GM12878 (cell line): Measurements from ENCODE around the gene SERPINB5. TPM values are rescaled to one million over a fixed set of nuclear protein-coding genes. Genes with fewer than 3 reads are reported as not detected.

ENCODE experiments used
- ATAC-seq: fragments of 200-7000 bp; cut with Tn5 transposase; 3 replicates; pipeline ENCODE4 v1.9.1; 2020; ENCODE audit warnings: mild to moderate bottlenecking, moderate library complexity
- BruUV-seq: library from RNA; stranded (reverse); fragments of 400-500 nt; replicated peaks from 2 replicates; lab custom pipeline; 2021; lab: Mats Ljungman, UMichigan
- CTCF ChIA-PET: fragments of 300-600 bp; sonication (Branson Sonifier 250); formaldehyde crosslinking; extraction: SDS; loops from one replicate; lab custom pipeline; 2021; ENCODE audit warnings: inconsistent platforms; lab: Yijun Ruan, JAX
- POLR2A ChIA-PET: fragments of 350-600 bp; formaldehyde crosslinking; extraction: SDS; loops from one replicate; lab custom pipeline; 2021; ENCODE audit warnings: inconsistent platforms; lab: Charles Lee
- RAD21 ChIA-PET: fragments of 300-600 bp; sonication (Branson Sonifier 250); formaldehyde crosslinking; loops from one replicate; lab custom pipeline; 2023; ENCODE audit warnings: antibody characterized with exemption; ENCODE audit not compliant: unreplicated experiment; lab: Charles Lee
- SMC1A ChIA-PET: fragments of 300-600 bp; sonication (Branson Sonifier 250); formaldehyde crosslinking; loops from one replicate; lab custom pipeline; 2023; ENCODE audit not compliant: unreplicated experiment, uncharacterized antibody; lab: Charles Lee
- DNase-seq: peaks from one replicate; pipeline ENCODE4 v3.0.0-alpha.2; 2011; ENCODE audit warnings: low read depth, low spot score
- FAIRE-seq: peaks from 3 replicates; lab custom pipeline; 2011; peaks lifted over from hg19 to GRCh38; lab: Jason Lieb, UNC
- H2AFZ ChIP-seq: 2 replicates; pipeline ENCODE4 v1.6.0; 2011; ENCODE audit warnings: low read depth, low read length, control low read depth; ENCODE audit not compliant: control insufficient read depth
- H3K27ac ChIP-seq: 2 replicates; pipeline ENCODE4 v1.5.1; 2011; ENCODE audit warnings: control low read depth; ENCODE audit not compliant: control insufficient read depth, insufficient read depth
- H3K27me3 ChIP-seq, 2 experiments: replicated peaks in 1 of 2; 2 replicates each; pipeline versions ENCODE4 v1.6.0 to v1.6.1; 2011; ENCODE audit warnings: low read length in 1 of 2; ENCODE audit not compliant: control insufficient read depth in 2 of 2, insufficient read depth in 2 of 2
- H3K36me3 ChIP-seq, 2 experiments: 2 replicates each; pipeline ENCODE4 v1.5.1; 2011; ENCODE audit warnings: low read length in 1 of 2; ENCODE audit not compliant: control insufficient read depth in 2 of 2, insufficient read depth in 2 of 2
- H3K4me1 ChIP-seq: 2 replicates; pipeline ENCODE4 v1.6.1; 2011; ENCODE audit warnings: mild to moderate bottlenecking, low read length, moderate library complexity, mixed read lengths; ENCODE audit not compliant: control insufficient read depth, insufficient read depth
- H3K4me2 ChIP-seq: 2 replicates; pipeline ENCODE4 v1.6.0; 2011; ENCODE audit warnings: control low read depth; ENCODE audit not compliant: control insufficient read depth, insufficient read depth
- H3K4me3 ChIP-seq: fragments of 200-600 bp; sonication (generic); 2 replicates; pipeline ENCODE4 v1.5.1; 2016
- H3K79me2 ChIP-seq: 2 replicates; pipeline ENCODE4 v1.6.0; 2011; ENCODE audit warnings: low read length; ENCODE audit not compliant: control insufficient read depth, insufficient read depth
- H3K9ac ChIP-seq: 2 replicates; pipeline ENCODE4 v1.8.0; 2011; ENCODE audit warnings: low read length, control low read depth, mixed read lengths; ENCODE audit not compliant: control insufficient read depth, insufficient read depth
- H3K9me3 ChIP-seq: replicated peaks from 3 replicates; pipeline ENCODE4 v1.5.1; 2011; ENCODE audit warnings: mild to moderate bottlenecking, low read length; ENCODE audit not compliant: control insufficient read depth, insufficient read depth
- H4K20me1 ChIP-seq: 2 replicates; pipeline ENCODE4 v1.6.0; 2011; ENCODE audit not compliant: control insufficient read depth, insufficient read depth
- CBFB ChIP-seq: IDR thresholded peaks from 2 replicates; pipeline ENCODE4 v1.6.1; 2016; ENCODE audit warnings: antibody characterized with exemption, low read depth
- CHD2 ChIP-seq: IDR thresholded peaks from 2 replicates; pipeline ENCODE4 v1.6.1; 2011; ENCODE audit warnings: low read depth, low read length, improper control_type of control experiment, borderline replicate concordance
- CREB1 ChIP-seq: IDR thresholded peaks from 2 replicates; pipeline ENCODE4 v1.6.1; 2012; ENCODE audit warnings: low read depth, mild to moderate bottlenecking, inconsistent platforms
- CREM ChIP-seq: IDR thresholded peaks from 2 replicates; pipeline ENCODE4 v1.6.1; 2014; ENCODE audit warnings: antibody characterized with exemption, low read depth
- EGR1 ChIP-seq, 2 experiments: IDR thresholded peaks; 1 replicate in 1 of 2; 2 replicates in 1 of 2; pipeline ENCODE4 v1.6.1; 2011 to 2012; ENCODE audit warnings: low read depth in 2 of 2, low read length in 2 of 2, borderline replicate concordance in 1 of 2, mild to moderate bottlenecking in 1 of 2, moderate library complexity in 1 of 2
- ETV6 ChIP-seq, 2 experiments: fragments of 450-650 bp in 1 of 2; IDR thresholded peaks in 1 of 2; conservative IDR thresholded peaks in 1 of 2; 2 replicates each; pipeline ENCODE4 v1.6.1; 2014; ENCODE audit warnings: antibody characterized with exemption in 1 of 2, borderline replicate concordance in 1 of 2, low read depth in 1 of 2, mild to moderate bottlenecking in 1 of 2, moderate library complexity in 1 of 2
- KLF5 ChIP-seq: fragments of 450-650 bp; IDR thresholded peaks from 2 replicates; pipeline ENCODE4 v1.6.1; 2014; ENCODE audit warnings: mild to moderate bottlenecking; ENCODE audit not compliant: partially characterized antibody
- LARP7 ChIP-seq: fragments of 450-650 bp; IDR thresholded peaks from 2 replicates; pipeline ENCODE4 v1.6.1; 2017; ENCODE audit warnings: mild to moderate bottlenecking
- MYC ChIP-seq: IDR thresholded peaks from 2 replicates; pipeline ENCODE4 v1.6.1; 2011; ENCODE audit warnings: mild to moderate bottlenecking, low read length, moderate library complexity, inconsistent platforms; ENCODE audit not compliant: insufficient read depth, insufficient replicate concordance, insufficient read length, severe bottlenecking
- NRF1 ChIP-seq: conservative IDR thresholded peaks from 2 replicates; pipeline ENCODE4 v1.6.1; 2011; ENCODE audit warnings: mild to moderate bottlenecking, low read depth, low read length, improper control_type of control experiment
- RAD51 ChIP-seq: fragments of 450-650 bp; IDR thresholded peaks from 2 replicates; pipeline ENCODE4 v1.6.1; 2016; ENCODE audit warnings: moderate library complexity, mild to moderate bottlenecking, inconsistent platforms
- RB1 ChIP-seq: fragments of 450-650 bp; formaldehyde crosslinking; IDR thresholded peaks from 2 replicates; pipeline ENCODE4 v1.6.1; 2017; ENCODE audit warnings: mild to moderate bottlenecking, borderline replicate concordance
- REST ChIP-seq: IDR thresholded peaks from 2 replicates; pipeline ENCODE4 v1.6.1; 2012; ENCODE audit warnings: mild to moderate bottlenecking, low read depth, low read length
- SREBF1 ChIP-seq: IDR thresholded peaks from 2 replicates; pipeline ENCODE4 v1.6.1; 2012; ENCODE audit warnings: mild to moderate bottlenecking, low read length
- SUPT20H ChIP-seq: IDR thresholded peaks from 2 replicates; pipeline ENCODE4 v1.6.1; 2011; ENCODE audit warnings: low read depth, mild to moderate bottlenecking, low read length, moderate library complexity, borderline replicate concordance; ENCODE audit not compliant: control insufficient read depth
- TCF7 ChIP-seq: IDR thresholded peaks from 2 replicates; pipeline ENCODE4 v1.6.1; 2014; ENCODE audit warnings: antibody characterized with exemption, borderline replicate concordance
- WGBS: methylation state at CpG from one replicate; pipeline ENCODE4 v1.1.6; 2016; ENCODE audit warnings: low lambda C conversion rate; ENCODE audit not compliant: insufficient replicate concordance, insufficient coverage; ENCODE audit errors: missing lambda C conversion rate; 5-methylcytosine and 5-hydroxymethylcytosine counted together
- in situ Hi-C: fragments of 300-500 bp; cut with MboI; formaldehyde crosslinking; loops from 9 replicates; pipeline ENCODE4 v1.14.3; 2018; ENCODE audit warnings: mixed read lengths
- intact Hi-C: fragments of 100-400 bp; cut with micrococcal nuclease; formaldehyde crosslinking; loops from one replicate; pipeline ENCODE4 v1.14.2; 2022; ENCODE audit not compliant: unreplicated experiment
- polyA plus RNA-seq, 11 experiments: library from polyadenylated mRNA; depleted of rRNA in 4 of 11; unstranded in 6 of 11; stranded (reverse) in 5 of 11; fragments of >200 nt; fragmentation: Nextera tagmentation in 4 of 11; fragmentation: Illumina TruSeq in 1 of 11; extraction: Ambion mirVana in 4 of 11; extraction: Trizol in 1 of 11; gene quantifications; 1 replicate in 1 of 11; 2 replicates in 10 of 11; pipeline versions ENCODE4 v1.2.1 to v1.2.3, GENCODE V29; 2011 to 2016; ENCODE audit warnings: inconsistent platforms in 2 of 11, missing spikeins in 2 of 11, low read depth in 1 of 11
- total RNA-seq, 4 experiments: library from RNA; depleted of rRNA in 3 of 4; stranded (reverse); fragments of >200 nt in 3 of 4; fragmentation: Illumina TruSeq in 1 of 4; extraction: Trizol in 1 of 4; gene quantifications; 2 replicates each; pipeline versions ENCODE4 v1.2.1 to v1.2.3, GENCODE V29; 2013 to 2021
- TF ChIP-seq, protein P1 (sequence below): fragments of 450-650 bp; IDR thresholded peaks from 2 replicates; pipeline ENCODE4 v1.6.1; 2017; ENCODE audit warnings: mild to moderate bottlenecking, low read depth, inconsistent platforms; ENCODE audit not compliant: poor library complexity, severe bottlenecking
- TF ChIP-seq, protein P2 (sequence below): IDR thresholded peaks from 2 replicates; pipeline ENCODE4 v1.6.1; 2011; ENCODE audit warnings: mild to moderate bottlenecking, low read depth, low read length, moderate library complexity; ENCODE audit not compliant: insufficient replicate concordance

SERPINB5 gene
- total and polyA plus RNA-seq, 10 of the 15 experiments (the other 5 are each of a cell fraction or from before 2014, with no cell fraction given), result 0.03 to 0.04 TPM; not detected in 8

- no peak for ATAC-seq
- Histone ChIP-seq H3K4me1 (no peaks in the 10 kb centered on the region), H4K20me1 (no peaks in the 10 kb centered on the region), H2AFZ (no peak overlapping the region), H3K4me3 (no peak overlapping the region), H3K36me3 (no peaks in the 10 kb centered on the region), H3K9ac (no peak overlapping the region), H3K27ac (no peak overlapping the region), H3K4me2 (no peak overlapping the region), H3K79me2 (no peaks in the 10 kb centered on the region), H3K27me3 (peaks cover 0 to 5% of the 10 kb centered on the region in 2 experiments; a peak in 1 of 4 replicates), H3K9me3 (no peaks in the 10 kb centered on the region)
- ChIA-PET POLR2A (no interaction called here), SMC1A (interaction anchor here (2.0 to 3.8 kb wide), 2 partner anchors 9 to 413 kb away, joined by 4 to 13 read pairs; no protein-coding TSS in a partner anchor), CTCF (interaction anchor here (1.7 to 3.9 kb wide), 2 partner anchors 9 to 13 kb away, joined by 3 to 17 read pairs; no protein-coding TSS in a partner anchor), RAD21 (interaction anchor here (0.6 kb wide), 1 partner anchor 272 kb away, joined by 3 read pairs; no protein-coding TSS in a partner anchor)
- DNase-seq, result no peak
- FAIRE-seq, result no peak
- in situ Hi-C loops, result no loop called here
- WGBS, result 58% methylated on average over 2 of the region's 2 CpGs
- intact Hi-C loops, result loop anchor here (5.0 to 10.0 kb wide), 2 partner anchors 78 to 716 kb away; partner anchors contain the start of gene PHLPP1
- no TSS peak for BruUV-seq
- TF ChIP-seq KLF5, result no peak
- no peak for TF ChIP-seq NRF1
- no peak for TF ChIP-seq SREBF1
- TF ChIP-seq CHD2, result no peak
- no peak for TF ChIP-seq CBFB
- no peak for TF ChIP-seq MYC
- TF ChIP-seq, protein P1, sequence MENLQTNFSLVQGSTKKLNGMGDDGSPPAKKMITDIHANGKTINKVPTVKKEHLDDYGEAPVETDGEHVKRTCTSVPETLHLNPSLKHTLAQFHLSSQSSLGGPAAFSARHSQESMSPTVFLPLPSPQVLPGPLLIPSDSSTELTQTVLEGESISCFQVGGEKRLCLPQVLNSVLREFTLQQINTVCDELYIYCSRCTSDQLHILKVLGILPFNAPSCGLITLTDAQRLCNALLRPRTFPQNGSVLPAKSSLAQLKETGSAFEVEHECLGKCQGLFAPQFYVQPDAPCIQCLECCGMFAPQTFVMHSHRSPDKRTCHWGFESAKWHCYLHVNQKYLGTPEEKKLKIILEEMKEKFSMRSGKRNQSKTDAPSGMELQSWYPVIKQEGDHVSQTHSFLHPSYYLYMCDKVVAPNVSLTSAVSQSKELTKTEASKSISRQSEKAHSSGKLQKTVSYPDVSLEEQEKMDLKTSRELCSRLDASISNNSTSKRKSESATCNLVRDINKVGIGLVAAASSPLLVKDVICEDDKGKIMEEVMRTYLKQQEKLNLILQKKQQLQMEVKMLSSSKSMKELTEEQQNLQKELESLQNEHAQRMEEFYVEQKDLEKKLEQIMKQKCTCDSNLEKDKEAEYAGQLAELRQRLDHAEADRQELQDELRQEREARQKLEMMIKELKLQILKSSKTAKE, result no peak
- TF ChIP-seq RB1, result no peak
- TF ChIP-seq REST, result no peak
- no peak for TF ChIP-seq CREM
- no peak for TF ChIP-seq CREB1
- TF ChIP-seq TCF7, result no peak
- TF ChIP-seq RAD51, result no peak
- TF ChIP-seq EGR1 (IDR thresholded peaks at IDR 0.05; ENCODE audit: borderline replicate concordance in 1 of 2, low read depth in 2 of 2, low read length in 2 of 2), result no peak
- TF ChIP-seq, protein P2, sequence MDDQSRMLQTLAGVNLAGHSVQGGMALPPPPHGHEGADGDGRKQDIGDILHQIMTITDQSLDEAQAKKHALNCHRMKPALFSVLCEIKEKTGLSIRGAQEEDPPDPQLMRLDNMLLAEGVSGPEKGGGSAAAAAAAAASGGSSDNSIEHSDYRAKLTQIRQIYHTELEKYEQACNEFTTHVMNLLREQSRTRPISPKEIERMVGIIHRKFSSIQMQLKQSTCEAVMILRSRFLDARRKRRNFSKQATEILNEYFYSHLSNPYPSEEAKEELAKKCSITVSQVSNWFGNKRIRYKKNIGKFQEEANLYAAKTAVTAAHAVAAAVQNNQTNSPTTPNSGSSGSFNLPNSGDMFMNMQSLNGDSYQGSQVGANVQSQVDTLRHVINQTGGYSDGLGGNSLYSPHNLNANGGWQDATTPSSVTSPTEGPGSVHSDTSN, result no peak
- no peak for TF ChIP-seq SUPT20H
- no peak for TF ChIP-seq ETV6 (conservative IDR thresholded peaks at IDR 0.05 in 1 of 2, IDR thresholded peaks at IDR 0.05 in 1 of 2; ENCODE audit: borderline replicate concordance in 1 of 2, low read depth in 1 of 2)
- TF ChIP-seq LARP7, result no peak
Observed at GRCh38 chr18:63430526-63430925, 46.2 kb upstream of the SERPINB5 start.
